Ascending aorta (tissue), 2 donors: Measurements from ENCODE around the gene HSD17B13. TPM values are rescaled to one million over a fixed set of nuclear protein-coding genes. Genes with fewer than 3 reads are reported as not detected.
"Not testable (repeated sequence)": the region's sequence is repeated elsewhere in the genome, so short reads cannot be mapped to it uniquely, and the experiment has no call there.

Experiments used
- DNase-seq, 2 donors: peaks; one replicate each; pipeline ENCODE4 v3.0.0-alpha.2; 2019; ENCODE audit warnings: low spot score in 2 of 2
- H3K27ac ChIP-seq, 2 donors: fragments of 200-600 bp; sonication (generic); one replicate each; pipeline ENCODE4 v1.5.1; 2016 to 2017; ENCODE audit warnings: mild to moderate bottlenecking in 1 of 2
- H3K27me3 ChIP-seq: fragments of 200-600 bp; sonication (generic); one replicate; pipeline ENCODE4 v1.5.1; 2017
- H3K36me3 ChIP-seq, 2 donors: fragments of 200-600 bp; sonication (generic); one replicate each; pipeline ENCODE4 v1.5.1; 2016
- H3K4me1 ChIP-seq, 2 donors: fragments of 200-600 bp; sonication (generic); one replicate each; pipeline ENCODE4 v1.5.1; 2016 to 2017; ENCODE audit warnings: mild to moderate bottlenecking in 1 of 2
- H3K4me3 ChIP-seq, 2 donors: fragments of 200-600 bp; sonication (generic); one replicate each; pipeline ENCODE4 v1.5.1; 2016 to 2017; ENCODE audit warnings: mild to moderate bottlenecking in 1 of 2
- H3K9me3 ChIP-seq, 2 donors: fragments of 200-600 bp; sonication (generic); one replicate each; pipeline ENCODE4 v1.5.1; 2016
- intact Hi-C: fragments of 100-400 bp; cut with DNase I; formaldehyde crosslinking; loops from one replicate; pipeline ENCODE4 v1.15.1; 2023
- total RNA-seq: library from RNA; depleted of rRNA; stranded (reverse); fragments of >200 nt; gene quantifications from one replicate; pipeline ENCODE4 v1.1.0, GENCODE V29; 2016
- TF ChIP-seq, protein P1 (sequence below), 3 experiments: fragments of 200-600 bp in 2 of 3; fragments of 450-650 bp in 1 of 3; sonication (generic) in 2 of 3; IDR thresholded peaks; one replicate each; pipeline ENCODE4 v1.5.1; 2016 to 2019; ENCODE audit warnings: antibody characterized with exemption in 3 of 3, mild to moderate bottlenecking in 1 of 3, moderate library complexity in 1 of 3

The HSD17B13 gene
- total RNA-seq, 1 donor from 2014 or later, result not detected

DNA sequence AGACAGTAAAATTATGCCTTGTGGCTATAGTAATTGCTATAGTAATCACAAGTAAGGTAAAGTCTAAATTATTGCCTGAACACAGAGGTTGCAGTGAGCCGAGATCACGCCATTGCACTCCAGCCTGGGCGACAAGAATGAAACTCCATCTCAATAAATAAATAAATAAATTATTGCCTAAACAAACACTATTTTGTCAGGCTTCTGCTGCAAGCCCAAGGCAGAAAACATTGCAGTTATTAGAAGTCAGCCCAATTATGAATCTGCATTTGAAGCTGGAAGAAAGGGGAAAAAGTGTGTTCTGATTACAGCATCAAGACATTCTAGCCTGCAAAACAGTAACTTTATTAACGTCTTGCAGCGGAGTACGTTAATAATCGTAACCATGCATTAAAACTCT lies 17.1 kb downstream of the HSD17B13 start:
- DNase-seq, result no peak
- intact Hi-C loops, result no loop called here
- H3K4me1 ChIP-seq, result no peaks in the 10 kb centered on the region
- no peak overlapping the region for H3K4me3 ChIP-seq
- TF ChIP-seq, protein P1, sequence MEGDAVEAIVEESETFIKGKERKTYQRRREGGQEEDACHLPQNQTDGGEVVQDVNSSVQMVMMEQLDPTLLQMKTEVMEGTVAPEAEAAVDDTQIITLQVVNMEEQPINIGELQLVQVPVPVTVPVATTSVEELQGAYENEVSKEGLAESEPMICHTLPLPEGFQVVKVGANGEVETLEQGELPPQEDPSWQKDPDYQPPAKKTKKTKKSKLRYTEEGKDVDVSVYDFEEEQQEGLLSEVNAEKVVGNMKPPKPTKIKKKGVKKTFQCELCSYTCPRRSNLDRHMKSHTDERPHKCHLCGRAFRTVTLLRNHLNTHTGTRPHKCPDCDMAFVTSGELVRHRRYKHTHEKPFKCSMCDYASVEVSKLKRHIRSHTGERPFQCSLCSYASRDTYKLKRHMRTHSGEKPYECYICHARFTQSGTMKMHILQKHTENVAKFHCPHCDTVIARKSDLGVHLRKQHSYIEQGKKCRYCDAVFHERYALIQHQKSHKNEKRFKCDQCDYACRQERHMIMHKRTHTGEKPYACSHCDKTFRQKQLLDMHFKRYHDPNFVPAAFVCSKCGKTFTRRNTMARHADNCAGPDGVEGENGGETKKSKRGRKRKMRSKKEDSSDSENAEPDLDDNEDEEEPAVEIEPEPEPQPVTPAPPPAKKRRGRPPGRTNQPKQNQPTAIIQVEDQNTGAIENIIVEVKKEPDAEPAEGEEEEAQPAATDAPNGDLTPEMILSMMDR (IDR thresholded peaks at IDR 0.05), result no peak
- no peaks in the 10 kb centered on the region for H3K27me3 ChIP-seq
- no peaks in the 10 kb centered on the region for H3K36me3 ChIP-seq
- H3K9me3 ChIP-seq, result no peaks in the 10 kb centered on the region
- no peak overlapping the region for H3K27ac ChIP-seq

DNA sequence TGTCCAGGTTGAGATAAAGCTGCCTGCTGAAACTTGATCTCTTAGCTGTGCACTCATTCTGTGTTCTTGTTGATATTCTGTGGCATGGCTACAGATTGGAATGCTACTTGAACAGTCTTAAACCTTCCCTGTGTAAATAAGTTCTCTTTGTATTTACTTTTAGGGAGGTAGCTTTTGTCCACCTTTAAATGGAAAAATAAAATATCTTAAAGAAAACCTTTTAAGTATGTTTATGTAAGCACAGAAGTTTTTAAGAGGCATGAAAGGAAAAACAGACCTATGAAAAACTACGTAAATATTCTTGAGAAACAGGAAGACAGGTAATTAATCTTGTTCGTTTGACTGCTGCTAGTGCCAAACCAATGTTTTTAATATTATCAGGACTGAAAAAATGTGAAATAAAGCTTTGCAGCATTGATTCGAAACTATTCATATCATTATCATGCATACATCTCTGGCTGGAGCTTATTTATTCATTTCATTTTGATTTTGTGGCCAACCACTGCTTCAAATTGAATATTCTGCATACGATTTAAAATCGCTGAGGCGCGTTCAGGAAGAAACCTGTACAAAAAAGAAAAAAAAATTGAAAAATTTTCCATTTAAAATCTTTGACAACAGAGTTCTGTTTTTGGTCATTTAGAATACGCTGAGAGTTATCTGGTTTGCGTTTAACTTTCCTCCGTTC lies 17.8 kb downstream of the HSD17B13 start:
- TF ChIP-seq, protein P1 (IDR thresholded peaks at IDR 0.05), result no peak
- H3K9me3 ChIP-seq, result no peaks in the 10 kb centered on the region
- no peak overlapping the region for H3K27ac ChIP-seq
- no peak overlapping the region for H3K4me3 ChIP-seq
- no peaks in the 10 kb centered on the region for H3K36me3 ChIP-seq
- no peaks in the 10 kb centered on the region for H3K27me3 ChIP-seq
- no peak for DNase-seq
- no peaks in the 10 kb centered on the region for H3K4me1 ChIP-seq
- intact Hi-C loops, result no loop called here

DNA sequence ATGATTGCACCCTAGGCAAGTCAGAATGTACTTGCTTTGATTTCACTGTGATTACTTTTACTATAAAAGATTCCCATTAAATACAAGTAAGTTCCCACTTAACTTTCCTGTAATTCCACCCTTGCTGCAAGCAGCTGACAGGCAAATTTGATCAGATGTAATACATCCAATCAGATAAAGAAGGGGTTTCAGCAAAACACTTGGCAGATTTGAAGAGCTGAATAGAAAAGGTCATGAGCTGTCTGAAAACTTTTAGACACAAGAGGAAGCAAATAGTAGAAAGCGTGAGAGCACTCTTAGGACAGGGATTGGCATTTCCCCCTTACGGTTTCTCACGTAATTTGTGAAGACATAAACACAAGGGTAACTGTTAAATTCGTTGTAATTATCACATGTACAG lies 22.8 kb downstream of the HSD17B13 start:
- no peaks in the 10 kb centered on the region for H3K27me3 ChIP-seq
- no peaks in the 10 kb centered on the region for H3K36me3 ChIP-seq
- H3K4me1 ChIP-seq, result no peaks in the 10 kb centered on the region
- intact Hi-C loops, result no loop called here
- no peaks in the 10 kb centered on the region for H3K9me3 ChIP-seq
- no peak overlapping the region for H3K4me3 ChIP-seq
- TF ChIP-seq, protein P1 (IDR thresholded peaks at IDR 0.05), result no peak
- no peak for DNase-seq
- H3K27ac ChIP-seq, result no peak overlapping the region

DNA sequence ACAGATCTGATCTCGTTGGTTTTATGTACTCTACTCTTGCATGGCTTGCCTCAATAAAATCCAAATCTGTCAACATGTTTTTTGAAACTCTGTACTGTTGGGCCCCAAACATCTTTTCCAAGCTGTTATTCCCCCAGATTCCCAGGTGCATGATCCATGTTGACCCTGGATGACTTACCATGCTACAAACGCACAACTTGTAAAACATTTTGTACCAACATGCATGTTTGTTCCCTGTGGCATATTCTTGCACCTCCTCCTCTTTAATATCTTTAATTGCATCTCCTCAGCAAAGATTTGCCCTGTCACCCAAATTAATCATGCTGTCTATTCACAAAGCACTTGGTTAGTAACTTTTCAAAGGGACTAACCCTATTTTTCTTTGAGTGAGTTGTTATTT lies 24.3 kb downstream of the HSD17B13 start:
- Histone ChIP-seq H3K4me3 (no peak overlapping the region), H3K27ac (no peak overlapping the region), H3K27me3 (no peaks in the 10 kb centered on the region), H3K9me3 (peaks cover 0 to 7% of the 10 kb centered on the region in 2 donors), H3K4me1 (no peaks in the 10 kb centered on the region), H3K36me3 (no peaks in the 10 kb centered on the region)
- intact Hi-C loops, result no loop called here
- TF ChIP-seq, protein P1 (IDR thresholded peaks at IDR 0.05), result no peak
- no peak for DNase-seq

DNA sequence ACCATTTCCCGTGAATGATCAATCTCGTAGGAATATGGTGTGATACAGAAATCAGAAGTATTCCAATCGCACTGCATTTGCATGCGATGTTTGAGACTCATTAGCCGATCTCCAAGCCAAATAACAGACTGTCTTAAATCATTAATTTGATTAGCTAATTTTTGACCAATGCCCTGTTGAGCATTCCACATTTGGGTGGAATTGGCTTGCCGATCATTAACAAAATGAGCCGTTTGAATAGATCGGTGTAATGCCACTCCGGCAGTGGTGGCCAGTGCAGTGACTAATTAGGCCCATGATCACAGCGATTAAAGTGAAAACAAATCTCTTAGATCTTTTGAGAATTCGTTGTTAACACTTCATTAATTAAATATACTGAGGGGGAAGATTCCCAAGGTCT lies 27.8 kb downstream of the HSD17B13 start:
- H3K36me3 ChIP-seq, H3K4me3 ChIP-seq, H3K27ac ChIP-seq, intact Hi-C loops, H3K9me3 ChIP-seq, H3K27me3 ChIP-seq, DNase-seq, H3K4me1 ChIP-seq: not testable (repeated sequence)

DNA sequence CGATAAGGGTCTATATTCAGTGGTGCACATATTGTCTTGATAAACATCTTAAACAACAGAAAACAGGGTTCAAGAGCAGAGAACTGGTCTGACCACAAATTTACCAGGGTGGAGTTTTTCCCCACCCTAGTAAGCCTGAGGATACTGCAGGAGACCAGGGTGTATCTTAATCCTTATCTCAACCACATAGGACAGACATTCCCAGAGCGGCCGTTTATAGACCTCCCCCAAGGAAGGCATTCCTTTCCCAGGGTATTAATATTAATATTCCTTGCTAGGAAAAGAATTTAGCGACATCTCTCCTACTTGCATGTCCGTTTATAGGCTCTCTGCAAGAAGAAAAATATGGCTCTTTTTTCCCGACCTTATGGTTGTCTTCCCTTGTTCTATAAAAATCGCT lies 28.8 kb downstream of the HSD17B13 start:
- H3K36me3 ChIP-seq, H3K27me3 ChIP-seq, H3K27ac ChIP-seq, intact Hi-C loops, H3K4me3 ChIP-seq, H3K9me3 ChIP-seq, H3K4me1 ChIP-seq, DNase-seq: not testable (repeated sequence)

DNA sequence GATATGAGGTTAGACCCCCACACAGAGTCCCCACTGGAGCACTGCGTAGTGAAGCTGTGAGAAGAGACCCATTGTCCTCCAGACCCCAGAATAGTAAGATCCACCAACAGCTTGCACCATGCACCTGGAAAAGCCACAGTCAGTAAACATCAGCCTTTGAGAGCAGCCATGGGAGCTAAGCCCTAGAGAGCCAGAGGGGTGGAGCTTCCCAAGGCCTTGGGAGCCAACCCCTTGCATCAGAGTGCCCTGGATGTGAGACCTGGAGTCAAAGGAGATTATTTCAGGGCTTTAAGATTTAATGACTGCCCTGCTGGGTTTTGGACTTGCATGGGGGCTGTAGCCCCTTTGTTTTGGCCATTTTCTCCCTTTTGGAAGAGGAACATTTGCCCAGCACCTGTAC lies 35.7 kb downstream of the HSD17B13 start:
- intact Hi-C loops, result no loop called here
- H3K9me3 ChIP-seq, result peaks cover 0 to 13% of the 10 kb centered on the region in 2 donors

DNA sequence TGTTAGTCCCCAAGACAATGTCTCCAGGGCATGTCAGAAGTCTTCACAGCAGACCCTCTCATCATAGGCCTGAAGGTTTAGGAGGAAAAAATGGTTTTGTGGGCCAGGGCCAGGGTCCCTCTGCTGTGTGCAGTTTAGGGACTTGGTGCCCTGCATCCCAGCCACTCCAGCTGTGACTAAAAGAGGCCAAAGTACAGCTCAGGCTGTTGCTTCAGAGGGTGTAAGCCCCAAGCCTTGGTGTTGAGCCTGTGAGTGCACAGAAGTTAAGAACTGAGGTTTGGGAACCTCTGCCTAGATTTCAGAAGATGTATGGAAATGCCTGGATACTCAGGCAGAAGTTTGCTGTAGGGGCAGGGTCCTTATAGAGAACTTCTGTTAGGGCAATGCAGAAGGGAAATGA lies 38.4 kb downstream of the HSD17B13 start:
- H3K4me1 ChIP-seq, H3K27ac ChIP-seq, H3K36me3 ChIP-seq, H3K4me3 ChIP-seq, DNase-seq, intact Hi-C loops, H3K27me3 ChIP-seq: not testable (repeated sequence)
- H3K9me3 ChIP-seq, result peaks cover 0 to 13% of the 10 kb centered on the region in 2 donors

More for the DNA sequence above, 35.7 kb downstream of the HSD17B13 start:
- TF ChIP-seq, protein P1 (IDR thresholded peaks at IDR 0.05), result no peak
- H3K27me3 ChIP-seq, result no peaks in the 10 kb centered on the region
- DNase-seq, result no peak
- H3K36me3 ChIP-seq, result no peaks in the 10 kb centered on the region
- no peak overlapping the region for H3K4me3 ChIP-seq
- no peaks in the 10 kb centered on the region for H3K4me1 ChIP-seq
- no peak overlapping the region for H3K27ac ChIP-seq
